HepG2 (cell line): ENCODE measurements around the gene AHSG. TPM values are rescaled to one million over a fixed set of nuclear protein-coding genes. Genes with fewer than 3 reads are reported as not detected.

Experiments used
- CREB3 ChIP-seq: sonication (generic); formaldehyde crosslinking; IDR thresholded peaks from 2 replicates; pipeline ENCODE4 v1.5.0; 2020; ENCODE audit warnings: missing genetic modification reagents
- E2F2 ChIP-seq: sonication (generic); formaldehyde crosslinking; IDR thresholded peaks from 2 replicates; pipeline ENCODE4 v1.4.0; 2020; ENCODE audit warnings: missing genetic modification reagents, borderline replicate concordance
- KMT2A ChIP-seq: sonication (generic); formaldehyde crosslinking; IDR thresholded peaks from 2 replicates; pipeline ENCODE4 v1.4.0; 2020; ENCODE audit warnings: missing genetic modification reagents
- LRRFIP1 ChIP-seq: sonication (generic); formaldehyde crosslinking; conservative IDR thresholded peaks from 2 replicates; pipeline ENCODE4 v1.4.0; 2020; ENCODE audit warnings: missing genetic modification reagents
- MED8 ChIP-seq: sonication (generic); formaldehyde crosslinking; IDR thresholded peaks from 2 replicates; pipeline ENCODE4 v1.8.1; 2023; ENCODE audit warnings: mild to moderate bottlenecking, missing genetic modification reagents; ENCODE audit not compliant: insufficient replicate concordance
- MNT ChIP-seq: fragments of 450-650 bp; IDR thresholded peaks from 2 replicates; pipeline ENCODE4 v1.6.1; 2016
- NFYC ChIP-seq: IDR thresholded peaks from 2 replicates; pipeline ENCODE4 v1.6.1; 2016; ENCODE audit warnings: missing genetic modification reagents, missing compliant biosample characterization
- NKX3-1 ChIP-seq: sonication (generic); formaldehyde crosslinking; IDR thresholded peaks from 2 replicates; pipeline ENCODE4 v1.5.0; 2020; ENCODE audit warnings: missing genetic modification reagents
- POGZ ChIP-seq: sonication (generic); formaldehyde crosslinking; IDR thresholded peaks from 2 replicates; pipeline ENCODE4 v1.4.0; 2020; ENCODE audit warnings: mild to moderate bottlenecking, missing genetic modification reagents
- RELA ChIP-seq: sonication (generic); formaldehyde crosslinking; IDR thresholded peaks from 2 replicates; pipeline ENCODE4 v1.4.0; 2020; ENCODE audit warnings: missing genetic modification reagents
- SETDB1 ChIP-seq: sonication (generic); formaldehyde crosslinking; IDR thresholded peaks from 2 replicates; pipeline ENCODE4 v1.5.1; 2020; ENCODE audit warnings: missing genetic modification reagents, mild to moderate bottlenecking, borderline replicate concordance
- SOX5 ChIP-seq: IDR thresholded peaks from 2 replicates; pipeline ENCODE4 v1.6.1; 2016; ENCODE audit warnings: borderline replicate concordance
- TAF1 ChIP-seq: sonication (generic); formaldehyde crosslinking; IDR thresholded peaks from 2 replicates; pipeline ENCODE4 v1.4.0; 2020; ENCODE audit warnings: missing genetic modification reagents
- TAF15 ChIP-seq: fragments of 200-400 bp; formaldehyde crosslinking; IDR thresholded peaks from one replicate; pipeline ENCODE4 v1.6.1; 2018; ENCODE audit warnings: mild to moderate bottlenecking, low read depth, low read length; ENCODE audit not compliant: poor library complexity, severe bottlenecking
- TCF7 ChIP-seq: sonication (generic); IDR thresholded peaks from 2 replicates; pipeline ENCODE4 v1.6.1; 2016; ENCODE audit warnings: antibody characterized with exemption, low read depth
- TEAD2 ChIP-seq: sonication (generic); formaldehyde crosslinking; IDR thresholded peaks from 2 replicates; pipeline ENCODE4 v1.9.0; 2021; ENCODE audit warnings: missing genetic modification reagents
- ZFP90 ChIP-seq: sonication (generic); formaldehyde crosslinking; IDR thresholded peaks from 2 replicates; pipeline ENCODE4 v1.8.0; 2022; ENCODE audit warnings: missing genetic modification reagents, mild to moderate bottlenecking, inconsistent platforms, borderline replicate concordance
- ZNF280D ChIP-seq: sonication (generic); formaldehyde crosslinking; IDR thresholded peaks from 2 replicates; pipeline ENCODE4 v1.5.1; 2020; ENCODE audit warnings: mild to moderate bottlenecking, missing genetic modification reagents
- ZNF335 ChIP-seq: sonication (generic); formaldehyde crosslinking; IDR thresholded peaks from 2 replicates; pipeline ENCODE4 v1.4.0; 2020; ENCODE audit warnings: missing genetic modification reagents
- ZNF44 ChIP-seq: sonication (generic); formaldehyde crosslinking; IDR thresholded peaks from 2 replicates; pipeline ENCODE4 v1.5.1; 2020; ENCODE audit warnings: mild to moderate bottlenecking, missing genetic modification reagents
- ZNF678 ChIP-seq: sonication (generic); formaldehyde crosslinking; IDR thresholded peaks from 2 replicates; pipeline ENCODE4 v1.4.0; 2020; ENCODE audit warnings: mild to moderate bottlenecking, missing genetic modification reagents
- ZNF780A ChIP-seq: sonication (generic); formaldehyde crosslinking; IDR thresholded peaks from 2 replicates; pipeline ENCODE4 v1.8.0; 2022; ENCODE audit warnings: mild to moderate bottlenecking, missing genetic modification reagents, moderate library complexity
- polyA plus RNA-seq, 8 experiments: library from polyadenylated mRNA; depleted of rRNA in 3 of 8; stranded (reverse) in 7 of 8; unstranded in 1 of 8; fragments of >200 nt; fragmentation: Illumina TruSeq in 4 of 8; extraction: Trizol in 4 of 8; gene quantifications; 2 replicates each; pipeline versions ENCODE4 v1.2.1 to v1.2.3, GENCODE V29; 2011 to 2016; ENCODE audit warnings: low read depth in 4 of 8, missing spikeins in 1 of 8, mixed read lengths in 1 of 8; ENCODE audit not compliant: insufficient read depth in 1 of 8
- total RNA-seq, 5 experiments: library from RNA; depleted of rRNA; stranded (reverse); fragments of >200 nt; fragmentation: Illumina TruSeq; extraction: Trizol; gene quantifications; 2 replicates each; pipeline ENCODE4 v1.2.3, GENCODE V29; 2016; ENCODE audit warnings: low read depth in 1 of 5

Gene AHSG
- total and polyA plus RNA-seq, 2 of the 13 experiments (the other 11 are each of a cell fraction or from before 2014, with no cell fraction given): 2,043 to 19,152 TPM

GRCh38 chr3:186599142-186599784 lies 13.6 kb upstream of the AHSG start (continued):
- TF ChIP-seq MNT: no peak
- no peak for TF ChIP-seq ZFP90
- TF ChIP-seq MED8 (CRISPR knock-in tag): peak; percentile 83
- TF ChIP-seq ZNF780A: peak; percentile 56; the same call in 1 of the 2 replicates
- TF ChIP-seq ZNF280D (CRISPR knock-in tag): no peak
- TF ChIP-seq SOX5 (CRISPR knock-in tag): peak; percentile 85
- no peak for TF ChIP-seq KMT2A (CRISPR knock-in tag)
- TF ChIP-seq NKX3-1 (CRISPR knock-in tag): no peak
- peak; percentile 56 for TF ChIP-seq TCF7
- no peak for TF ChIP-seq SETDB1 (CRISPR knock-in tag)
- no peak for TF ChIP-seq TAF15
- peak; percentile 51; the same call in 1 of the 2 replicates for TF ChIP-seq POGZ (CRISPR knock-in tag)
- no peak for TF ChIP-seq ZNF678 (CRISPR knock-in tag)
- TF ChIP-seq NFYC (CRISPR knock-in tag): peak; percentile 6; the same call in 1 of the 2 replicates
- TF ChIP-seq RELA (CRISPR knock-in tag): 0 out of 2 replicates have a peak, but pooled peaks have one; percentile 41
- no peak for TF ChIP-seq TAF1 (CRISPR knock-in tag)
- TF ChIP-seq TEAD2: no peak
- TF ChIP-seq ZNF44 (CRISPR knock-in tag): no peak
- 0 out of 2 replicates have a peak, but pooled peaks have one; percentile 20 for TF ChIP-seq ZNF335 (CRISPR knock-in tag)
- no peak for TF ChIP-seq LRRFIP1
- no peak for TF ChIP-seq E2F2
- TF ChIP-seq CREB3 (CRISPR knock-in tag): no peak
